IMR-90 (cell line): ENCODE measurements around the gene AURKA. TPM values are rescaled to one million over a fixed set of nuclear protein-coding genes. Genes with fewer than 3 reads are reported as not detected.

Experiments used
- ATAC-seq: fragments of 200-7000 bp; cut with Tn5 transposase; 2 replicates; pipeline ENCODE4 v1.9.1; 2020; ENCODE audit warnings: low read depth, mild to moderate bottlenecking, moderate library complexity
- BruUV-seq: library from RNA; stranded (reverse); fragments of 400-500 nt; replicated peaks from 2 replicates; lab custom pipeline; 2021; lab: Mats Ljungman, UMichigan
- CTCF ChIA-PET: fragments of 300-600 bp; formaldehyde crosslinking; extraction: SDS; loops from one replicate; lab custom pipeline; 2021; ENCODE audit warnings: antibody characterized with exemption; lab: Yijun Ruan, JAX
- POLR2A ChIA-PET: fragments of 300-600 bp; sonication (Branson Sonifier 250); formaldehyde crosslinking; loops from one replicate; lab custom pipeline; 2022; ENCODE audit warnings: antibody characterized with exemption; ENCODE audit not compliant: unreplicated experiment; lab: Charles Lee
- DNase-seq: peaks from one replicate; pipeline ENCODE4 v3.0.0; 2013
- H2AFZ ChIP-seq: replicated peaks from 2 replicates; pipeline ENCODE3; 2013; ENCODE audit warnings: low read length, mild to moderate bottlenecking; ENCODE audit not compliant: poor library complexity
- H2AK5ac ChIP-seq: 2 replicates; pipeline ENCODE4 v1.6.1; 2013; ENCODE audit warnings: low read depth, low read length, inconsistent platforms
- H2AK9ac ChIP-seq: replicated peaks from 2 replicates; pipeline ENCODE3; 2013; ENCODE audit warnings: mild to moderate bottlenecking, low read depth, low read length, moderate library complexity; ENCODE audit not compliant: poor library complexity
- H2BK120ac ChIP-seq: 2 replicates; pipeline ENCODE4 v1.6.1; 2013; ENCODE audit warnings: low read depth, low read length, inconsistent platforms
- H2BK15ac ChIP-seq: 3 replicates; pipeline ENCODE4 v1.6.1; 2013; ENCODE audit warnings: low read depth, low read length, inconsistent platforms
- H2BK20ac ChIP-seq: 2 replicates; pipeline ENCODE4 v1.6.1; 2013; ENCODE audit warnings: low read depth, mild to moderate bottlenecking, inconsistent platforms, low read length, moderate library complexity
- H2BK5ac ChIP-seq: 2 replicates; pipeline ENCODE4 v1.6.1; 2013; ENCODE audit warnings: mild to moderate bottlenecking, low read depth, low read length, inconsistent platforms; ENCODE audit not compliant: poor library complexity, severe bottlenecking
- H3K14ac ChIP-seq: replicated peaks from 2 replicates; pipeline ENCODE4 v1.6.1; 2013; ENCODE audit warnings: low read depth, low read length, inconsistent platforms
- H3K18ac ChIP-seq: 2 replicates; pipeline ENCODE4 v1.6.1; 2013; ENCODE audit warnings: low read depth, low read length, control low read depth
- H3K23ac ChIP-seq: 2 replicates; pipeline ENCODE4 v1.6.1; 2013; ENCODE audit warnings: low read depth, low read length, inconsistent platforms
- H3K27ac ChIP-seq: 2 replicates; pipeline ENCODE4 v1.5.1; 2013; ENCODE audit warnings: mild to moderate bottlenecking, control low read depth, low read length; ENCODE audit not compliant: insufficient read depth
- H3K27me3 ChIP-seq: 2 replicates; pipeline ENCODE4 v1.6.1; 2013; ENCODE audit warnings: low read length; ENCODE audit not compliant: control insufficient read depth, insufficient read depth
- H3K36me3 ChIP-seq: 2 replicates; pipeline ENCODE4 v1.6.1; 2013; ENCODE audit warnings: low read length, mixed read lengths; ENCODE audit not compliant: control insufficient read depth, insufficient read depth
- H3K4ac ChIP-seq: 2 replicates; pipeline ENCODE4 v1.6.1; 2013; ENCODE audit warnings: low read depth, low read length, inconsistent platforms
- H3K4me1 ChIP-seq: 2 replicates; pipeline ENCODE4 v1.6.1; 2013; ENCODE audit warnings: low read length, mixed read lengths; ENCODE audit not compliant: control insufficient read depth, insufficient read depth
- H3K4me2 ChIP-seq: 2 replicates; pipeline ENCODE4 v1.6.1; 2013; ENCODE audit warnings: low read depth, mild to moderate bottlenecking, control low read depth, low read length, moderate library complexity
- H3K4me3 ChIP-seq: 2 replicates; pipeline ENCODE4 v1.5.1; 2013; ENCODE audit warnings: low read depth, mild to moderate bottlenecking, control low read depth, low read length, moderate library complexity; ENCODE audit not compliant: insufficient read depth
- H3K56ac ChIP-seq: 2 replicates; pipeline ENCODE4 v1.6.1; 2013; ENCODE audit warnings: low read length, inconsistent platforms; ENCODE audit not compliant: insufficient read depth; ENCODE audit errors: extremely low read depth
- H3K79me1 ChIP-seq, 2 experiments: 2 replicates each; pipeline ENCODE4 v1.6.1; 2013; ENCODE audit warnings: low read length in 2 of 2, inconsistent platforms in 1 of 2, low read depth in 1 of 2
- H3K9ac ChIP-seq: 2 replicates; pipeline ENCODE4 v1.6.1; 2013; ENCODE audit warnings: low read depth, low read length, control low read depth
- H3K9me1 ChIP-seq: 2 replicates; pipeline ENCODE4 v1.6.1; 2013; ENCODE audit warnings: low read length, inconsistent platforms; ENCODE audit not compliant: insufficient read depth
- H3K9me3 ChIP-seq: 2 replicates; pipeline ENCODE4 v1.6.1; 2013; ENCODE audit warnings: low read length; ENCODE audit not compliant: control insufficient read depth, insufficient read depth
- H4K20me1 ChIP-seq: 2 replicates; pipeline ENCODE4 v1.6.1; 2013; ENCODE audit warnings: low read length, inconsistent platforms; ENCODE audit not compliant: insufficient read depth
- H4K5ac ChIP-seq: 2 replicates; pipeline ENCODE4 v1.6.1; 2013; ENCODE audit warnings: mild to moderate bottlenecking, low read depth, low read length, control low read depth
- H4K8ac ChIP-seq, 2 experiments: 2 replicates each; pipeline ENCODE4 v1.6.1; 2013; ENCODE audit warnings: low read depth in 2 of 2, low read length in 2 of 2, control low read depth in 1 of 2, inconsistent platforms in 1 of 2
- H4K91ac ChIP-seq: 2 replicates; pipeline ENCODE4 v1.6.1; 2013; ENCODE audit warnings: low read depth, low read length, inconsistent platforms; ENCODE audit not compliant: insufficient read depth
- BHLHE40 ChIP-seq: fragments of 150-350 bp; IDR thresholded peaks from 2 replicates; pipeline ENCODE4 v1.6.1; 2016; ENCODE audit warnings: mild to moderate bottlenecking, low read depth, low read length
- MAZ ChIP-seq: IDR thresholded peaks from 2 replicates; pipeline ENCODE4 v1.6.1; 2012; ENCODE audit warnings: low read depth, mild to moderate bottlenecking, low read length, improper control_type of control experiment, moderate library complexity, borderline replicate concordance
- POLR2A ChIP-seq: IDR thresholded peaks from 2 replicates; pipeline ENCODE4 v1.6.1; 2012; ENCODE audit warnings: mild to moderate bottlenecking, low read depth, low read length
- RAD21 ChIP-seq: IDR thresholded peaks from 2 replicates; pipeline ENCODE4 v1.6.1; 2012; ENCODE audit warnings: low read length, improper control_type of control experiment
- WGBS, 2 experiments: methylation state at CpG; one replicate each; pipeline versions ENCODE4 v1.1.5 to v1.1.7; 2013; ENCODE audit warnings: missing lambda C conversion rate in 2 of 2; ENCODE audit not compliant: insufficient read length in 1 of 2; ENCODE audit errors: extremely low coverage in 2 of 2; 5-methylcytosine and 5-hydroxymethylcytosine counted together
- dilution Hi-C: fragments of 300-500 bp; cut with HindIII; formaldehyde crosslinking; loops from one replicate; pipeline ENCODE4 v1.14.3; 2018; ENCODE audit warnings: low sequenced_read_pairs; ENCODE audit not compliant: unreplicated experiment
- in situ Hi-C: fragments of 300-500 bp; cut with MboI; formaldehyde crosslinking; loops from 3 replicates; pipeline ENCODE4 v1.14.3; 2019; ENCODE audit warnings: low sequenced_read_pairs, inconsistent platforms, mixed read lengths
- intact Hi-C: fragments of 100-400 bp; cut with micrococcal nuclease; formaldehyde crosslinking; loops from 2 replicates; pipeline ENCODE4 v1.10.0; 2022
- polyA plus RNA-seq, 3 experiments: library from polyadenylated mRNA; depleted of rRNA; stranded (reverse); fragments of >200 nt; gene quantifications; 2 replicates each; pipeline ENCODE4 v1.2.3, GENCODE V29; 2012; ENCODE audit warnings: low replicate concordance in 1 of 3
- total RNA-seq: library from RNA; depleted of rRNA; stranded (reverse); fragments of >200 nt; gene quantifications from 2 replicates; pipeline ENCODE4 v1.2.3, GENCODE V29; 2012

AURKA gene
- total and polyA plus RNA-seq, 2 of the 4 experiments (the other 2 are of a cell fraction) = 68.0 to 83.3 TPM

DNA sequence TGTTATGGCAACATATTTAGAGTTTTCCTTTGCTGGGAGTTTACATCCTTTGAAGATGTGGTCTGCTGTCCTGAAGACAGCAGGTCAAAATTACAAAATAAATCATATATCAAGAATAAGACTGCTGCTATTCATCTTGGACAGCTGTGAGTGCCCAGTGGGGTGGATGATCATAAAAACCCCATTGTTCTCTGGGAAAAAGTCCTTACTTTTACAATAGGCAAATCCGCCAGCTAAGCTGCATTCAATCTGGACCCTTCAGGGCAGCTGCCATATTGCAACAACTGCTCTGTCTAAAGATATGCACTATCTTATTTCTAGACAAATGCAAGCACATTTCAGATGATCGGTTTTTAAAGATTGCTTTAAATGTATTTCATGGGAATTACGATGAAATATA lies 39.5 kb upstream of the AURKA start:
- Histone ChIP-seq H2BK15ac (peak overlapping the region; percentile 62; the same call in 2 of the 3 replicates), H2AK5ac (peak overlapping the region; percentile 70; the same call in 1 of the 2 replicates), H2AFZ (no peak overlapping the region), H3K27ac (peak overlapping the region; percentile 50; the same call in 1 of the 2 replicates), H4K8ac (peak overlapping the region; percentile 66 to 94; a peak in 3 of 4 replicates), H3K14ac (peak overlapping the region; percentile 48), H3K9ac (no peak overlapping the region), H3K79me1 (peaks cover 27 to 63% of the 10 kb centered on the region in 2 experiments), H4K91ac (peak overlapping the region; percentile 48; the same call in 1 of the 2 replicates), H3K4me2 (no peak overlapping the region), H2BK20ac (peak overlapping the region; percentile 99), H2BK5ac (peak overlapping the region; percentile 97), H2BK120ac (peak overlapping the region; percentile 79), H3K36me3 (0 out of 2 replicates have a peak, but pooled peaks cover 1% of the 10 kb centered on the region), H3K18ac (peak overlapping the region; percentile 98), H3K9me3 (no peaks in the 10 kb centered on the region), H4K20me1 (no peaks in the 10 kb centered on the region), H3K27me3 (no peaks in the 10 kb centered on the region), H3K9me1 (peaks cover 29% of the 10 kb centered on the region), H3K23ac (peak overlapping the region; percentile 54; the same call in 1 of the 2 replicates), H3K4me3 (no peak overlapping the region), H3K56ac (no peak overlapping the region), H3K4ac (peak overlapping the region; percentile 99; the same call in 1 of the 2 replicates), H2AK9ac (no peak overlapping the region), H3K4me1 (peaks cover 38% of the 10 kb centered on the region), H4K5ac (peak overlapping the region; percentile 58; the same call in 1 of the 2 replicates)
- intact Hi-C loops (no loop called here), in situ Hi-C loops (no loop called here), dilution Hi-C loops (no loop called here)
- no peak for DNase-seq
- no peak for TF ChIP-seq MAZ
- TF ChIP-seq RAD21 = no peak
- no peak for TF ChIP-seq POLR2A
- TF ChIP-seq BHLHE40 = no peak
- BruUV-seq = no TSS peak
- POLR2A ChIA-PET = no interaction called here
- WGBS, 2 experiments = no CpG with 5 or more reads among the region's 3 CpGs
- no peak for ATAC-seq
- CTCF ChIA-PET = no interaction called here
